GM21515 (cell line): ENCODE results near the gene ARPC5L.
"Not testable (repeated sequence)": the region's sequence is repeated elsewhere in the genome, so short reads cannot be mapped to it uniquely, and the experiment has no call there.

Experiments
- ATAC-seq: cut with Tn5 transposase; IDR thresholded peaks from one replicate; pipeline ENCODE4 v1.9.1; 2021; ENCODE audit not compliant: unreplicated experiment

ARPC5L gene

DNA sequence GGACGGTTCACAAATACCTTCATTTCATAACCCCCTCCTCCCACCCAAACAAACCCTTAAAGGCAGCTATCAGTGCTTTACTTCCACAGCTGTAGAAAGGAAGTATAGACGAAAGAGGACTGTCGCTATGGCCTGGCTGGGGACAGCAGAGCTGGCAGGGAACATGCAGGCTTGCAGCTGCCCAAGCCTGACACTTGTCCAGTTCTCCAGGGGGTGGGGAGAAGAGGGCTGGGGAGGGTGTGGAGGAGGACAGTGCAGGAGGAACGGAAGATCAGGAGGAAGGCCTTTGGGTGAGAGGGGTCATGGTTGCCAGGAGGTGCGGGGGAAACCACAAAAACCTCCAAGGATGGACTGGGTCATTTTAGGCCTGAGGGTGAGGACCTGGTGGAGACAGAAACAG lies 25.9 kb downstream of the ARPC5L start:
- ATAC-seq = no peak

GRCh38 chr9:124889006-124889405 lies 27.1 kb downstream of the ARPC5L start:
- ATAC-seq = no peak

- ATAC-seq = no peak
Observed at GRCh38 chr9:124890179-124890578, 28.2 kb downstream of the ARPC5L start.

DNA sequence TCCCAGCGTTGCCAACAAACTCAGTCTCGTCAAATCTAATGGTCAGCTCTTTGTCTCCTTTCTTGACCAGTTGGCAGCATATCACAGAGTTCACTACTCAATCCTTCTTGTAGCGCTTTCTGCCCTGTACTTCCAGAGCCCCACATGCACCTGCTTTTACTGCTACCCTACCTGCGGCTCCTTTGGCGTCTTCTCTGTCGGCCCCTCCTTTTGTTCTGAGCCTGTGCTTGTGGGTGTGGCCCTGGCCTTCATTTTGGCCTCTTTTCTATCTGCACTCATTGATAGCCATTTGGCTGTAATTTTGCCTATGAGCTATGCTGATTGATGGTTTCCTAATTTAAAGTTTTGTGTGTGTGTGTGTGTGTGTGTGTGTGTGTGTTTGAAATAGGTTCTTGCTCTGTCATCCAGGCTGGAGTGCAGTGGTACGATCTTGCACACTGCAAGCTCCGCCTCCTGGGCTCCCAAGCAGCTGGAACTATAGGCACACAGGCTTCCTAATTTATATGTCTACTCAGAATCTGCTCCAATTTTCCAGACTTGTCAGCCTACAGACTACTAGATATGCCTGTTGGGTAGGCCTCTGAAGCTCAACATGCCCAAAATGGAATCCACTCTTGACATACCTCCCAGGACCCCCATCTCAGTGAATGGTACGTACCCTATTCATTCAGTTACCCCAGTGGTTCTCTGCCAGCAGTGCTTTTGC lies 32.3 kb downstream of the ARPC5L start:
- ATAC-seq = no peak

- no peak for ATAC-seq
Observed at GRCh38 chr9:124894741-124895170, 32.8 kb downstream of the ARPC5L start.

- ATAC-seq = no peak
Observed at GRCh38 chr9:124897570-124898460, 35.9 kb downstream of the ARPC5L start.

GRCh38 chr9:124899845-124900244 lies 37.9 kb downstream of the ARPC5L start:
- ATAC-seq = no peak

- ATAC-seq = no peak
Observed at GRCh38 chr9:124906966-124907365, 45.0 kb downstream of the ARPC5L start.

GRCh38 chr9:124908098-124908497 lies 46.2 kb downstream of the ARPC5L start:
- no peak for ATAC-seq

GRCh38 chr9:124911766-124912165 lies 49.8 kb downstream of the ARPC5L start:
- ATAC-seq = no peak

- ATAC-seq = no peak
Observed at GRCh38 chr9:124913378-124913777, 51.4 kb downstream of the ARPC5L start.

GRCh38 chr9:124914753-124915405 lies 52.9 kb downstream of the ARPC5L start:
- no peak for ATAC-seq

- ATAC-seq = not testable (repeated sequence)
Observed at GRCh38 chr9:124920394-124920793, 58.5 kb downstream of the ARPC5L start.
